WTC11 (cell line): ENCODE data around the gene SLC6A4.

Experiments used
- CBFB ChIP-seq: sonication (generic); formaldehyde crosslinking; IDR thresholded peaks from 2 replicates; pipeline ENCODE4 v1.8.1; 2022; ENCODE audit warnings: mild to moderate bottlenecking, low read depth, missing genetic modification reagents
- NR3C1 ChIP-seq: sonication (generic); formaldehyde crosslinking; conservative IDR thresholded peaks from 2 replicates; pipeline ENCODE4 v1.8.1; 2023; ENCODE audit warnings: low read depth, mild to moderate bottlenecking, missing genetic modification reagents
- OVOL2 ChIP-seq: fragments of 250-450 bp; sonication (Bioruptor Pico); IDR thresholded peaks from 2 replicates; pipeline ENCODE4 v1.9.0; 2021; ENCODE audit warnings: mild to moderate bottlenecking, borderline replicate concordance
- PRRX2 ChIP-seq: fragments of 250-450 bp; sonication (Bioruptor Pico); IDR thresholded peaks from 2 replicates; pipeline ENCODE4 v1.8.0; 2021; ENCODE audit warnings: mild to moderate bottlenecking
- ZNF232 ChIP-seq: sonication (generic); formaldehyde crosslinking; IDR thresholded peaks from 2 replicates; pipeline ENCODE4 v1.8.0; 2022; ENCODE audit warnings: mild to moderate bottlenecking, missing genetic modification reagents
- TF ChIP-seq, protein P1 (sequence below): sonication (generic); formaldehyde crosslinking; IDR thresholded peaks from 2 replicates; pipeline ENCODE4 v1.8.0; 2022; ENCODE audit warnings: mild to moderate bottlenecking, missing genetic modification reagents
- TF ChIP-seq, protein P2 (sequence below): fragments of 200-600 bp; IDR thresholded peaks from 2 replicates; pipeline ENCODE4 v1.8.0; 2022; ENCODE audit warnings: antibody characterized with exemption

DNA sequence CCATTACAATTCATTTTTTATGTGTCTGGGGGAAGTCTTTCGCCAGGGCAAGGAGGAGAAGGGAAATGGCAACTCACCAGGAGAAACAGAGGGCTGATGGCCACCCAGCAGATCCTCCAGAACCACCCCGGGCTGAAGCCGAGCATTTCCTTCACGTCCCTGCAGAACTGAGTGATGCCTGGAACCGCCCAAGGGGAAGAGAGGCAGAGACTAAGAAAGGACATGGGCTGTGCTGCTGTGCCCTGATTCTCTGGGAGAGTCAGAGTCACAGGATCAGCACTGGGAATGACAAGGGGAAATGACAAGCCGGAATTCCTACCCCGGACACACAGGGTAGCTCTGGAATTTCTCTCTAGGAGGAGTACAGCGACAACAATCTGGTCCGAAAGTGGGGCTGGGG is 27.8 kb downstream of the SLC6A4 start:
- no peak for TF ChIP-seq OVOL2 (CRISPR knock-in tag)
- TF ChIP-seq, protein P1, sequence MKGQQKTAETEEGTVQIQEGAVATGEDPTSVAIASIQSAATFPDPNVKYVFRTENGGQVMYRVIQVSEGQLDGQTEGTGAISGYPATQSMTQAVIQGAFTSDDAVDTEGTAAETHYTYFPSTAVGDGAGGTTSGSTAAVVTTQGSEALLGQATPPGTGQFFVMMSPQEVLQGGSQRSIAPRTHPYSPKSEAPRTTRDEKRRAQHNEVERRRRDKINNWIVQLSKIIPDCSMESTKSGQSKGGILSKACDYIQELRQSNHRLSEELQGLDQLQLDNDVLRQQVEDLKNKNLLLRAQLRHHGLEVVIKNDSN (CRISPR knock-in tag): no peak
- TF ChIP-seq, protein P2, sequence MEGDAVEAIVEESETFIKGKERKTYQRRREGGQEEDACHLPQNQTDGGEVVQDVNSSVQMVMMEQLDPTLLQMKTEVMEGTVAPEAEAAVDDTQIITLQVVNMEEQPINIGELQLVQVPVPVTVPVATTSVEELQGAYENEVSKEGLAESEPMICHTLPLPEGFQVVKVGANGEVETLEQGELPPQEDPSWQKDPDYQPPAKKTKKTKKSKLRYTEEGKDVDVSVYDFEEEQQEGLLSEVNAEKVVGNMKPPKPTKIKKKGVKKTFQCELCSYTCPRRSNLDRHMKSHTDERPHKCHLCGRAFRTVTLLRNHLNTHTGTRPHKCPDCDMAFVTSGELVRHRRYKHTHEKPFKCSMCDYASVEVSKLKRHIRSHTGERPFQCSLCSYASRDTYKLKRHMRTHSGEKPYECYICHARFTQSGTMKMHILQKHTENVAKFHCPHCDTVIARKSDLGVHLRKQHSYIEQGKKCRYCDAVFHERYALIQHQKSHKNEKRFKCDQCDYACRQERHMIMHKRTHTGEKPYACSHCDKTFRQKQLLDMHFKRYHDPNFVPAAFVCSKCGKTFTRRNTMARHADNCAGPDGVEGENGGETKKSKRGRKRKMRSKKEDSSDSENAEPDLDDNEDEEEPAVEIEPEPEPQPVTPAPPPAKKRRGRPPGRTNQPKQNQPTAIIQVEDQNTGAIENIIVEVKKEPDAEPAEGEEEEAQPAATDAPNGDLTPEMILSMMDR: no peak
- no peak for TF ChIP-seq NR3C1 (CRISPR knock-in tag)
- TF ChIP-seq CBFB (CRISPR knock-in tag): no peak
- no peak for TF ChIP-seq ZNF232 (CRISPR knock-in tag)
- TF ChIP-seq PRRX2 (CRISPR knock-in tag): no peak
